Placental epithelial cell (primary cell): Measurements from ENCODE around the gene APOA4. TPM values are rescaled to one million over a fixed set of nuclear protein-coding genes. Genes with fewer than 3 reads are reported as not detected.

ENCODE experiments used
- total RNA-seq: library from RNA; depleted of rRNA; stranded (reverse); fragments of >200 nt; gene quantifications from 2 replicates; pipeline ENCODE4 v1.2.3, GENCODE V29; 2012

APOA4 gene
- not detected in 2 replicates for total RNA-seq

GRCh38 chr11:116823031-116823843 lies at the start of gene APOA4:
Gene APOA4, minus strand, starts transcription at chr11:116823304. Its CDS starts 113 bp downstream, at chr11:116823191.

GRCh38 chr11:116837231-116838091 lies 14.4 kb upstream of the APOA4 start, which contains the start of gene APOA1:
Gene APOA1, minus strand, starts transcription at chr11:116837622. Its CDS starts 235 bp downstream, at chr11:116837387.

GRCh38 chr11:116829525-116830183 lies 6.5 kb upstream of the APOA4 start, which contains the start of gene APOC3:
Gene APOC3, plus strand, starts transcription at chr11:116829907. Its CDS starts 676 bp downstream, at chr11:116830583.

GRCh38 chr11:116791813-116792143 lies 31.3 kb downstream of the APOA4 start, which contains the start of gene APOA5:
Gene APOA5, minus strand, starts transcription at chr11:116791879. Its CDS starts 19 bp downstream, at chr11:116791860.

GRCh38 chr11:116787786-116788486 lies 35.2 kb downstream of the APOA4 start, which contains the start of gene ZPR1:
Gene ZPR1, minus strand, starts transcription at chr11:116788023. Its CDS starts 33 bp downstream, at chr11:116787990.

GRCh38 chr11:116772443-116773202 lies 50.5 kb downstream of the APOA4 start, which contains the start of gene BUD13:
Gene BUD13, minus strand, starts transcription at chr11:116772987. Its CDS starts 23 bp downstream, at chr11:116772964.

Other genes with a start within 250 kb of the APOA4 start
- gene BUD13, start 50.3 kb downstream of the APOA4 start, total RNA-seq: 16.1 and 16.8 TPM in 2 replicates
- 18.5 and 29.5 TPM in 2 replicates for gene ZPR1, start 35.3 kb downstream of the APOA4 start, total RNA-seq
- gene APOA5, start 31.4 kb downstream of the APOA4 start, total RNA-seq: not detected in 2 replicates
- gene APOC3, start 6.6 kb upstream of the APOA4 start, total RNA-seq: not detected in 2 replicates
- 0.39 TPM in 1 of 2 replicates, not detected in the other for gene APOA1, start 14.3 kb upstream of the APOA4 start, total RNA-seq